ENCODE measurements around the gene RXFP2.

The RXFP2 gene

DNA sequence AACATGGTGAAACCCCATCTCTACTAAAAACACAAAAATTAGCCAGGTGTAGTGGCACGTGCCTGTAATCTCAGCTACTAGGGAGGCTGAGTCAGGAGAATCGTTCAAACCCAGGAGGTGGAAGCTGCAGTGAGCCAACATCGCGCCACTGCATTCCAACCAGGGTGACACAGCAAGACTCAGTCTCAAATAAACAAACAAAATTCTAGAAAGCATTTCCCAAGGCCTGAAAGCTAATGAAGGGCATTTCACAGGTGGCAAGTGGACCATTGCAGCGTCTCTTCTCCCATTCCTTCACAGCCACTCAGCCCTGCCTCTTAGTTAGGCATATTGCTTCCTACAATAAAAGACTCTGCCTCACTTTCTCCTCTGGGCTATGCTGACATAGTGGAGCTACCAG, 13.5 kb upstream of the RXFP2 start:
- TF ChIP-seq, protein P1, sequence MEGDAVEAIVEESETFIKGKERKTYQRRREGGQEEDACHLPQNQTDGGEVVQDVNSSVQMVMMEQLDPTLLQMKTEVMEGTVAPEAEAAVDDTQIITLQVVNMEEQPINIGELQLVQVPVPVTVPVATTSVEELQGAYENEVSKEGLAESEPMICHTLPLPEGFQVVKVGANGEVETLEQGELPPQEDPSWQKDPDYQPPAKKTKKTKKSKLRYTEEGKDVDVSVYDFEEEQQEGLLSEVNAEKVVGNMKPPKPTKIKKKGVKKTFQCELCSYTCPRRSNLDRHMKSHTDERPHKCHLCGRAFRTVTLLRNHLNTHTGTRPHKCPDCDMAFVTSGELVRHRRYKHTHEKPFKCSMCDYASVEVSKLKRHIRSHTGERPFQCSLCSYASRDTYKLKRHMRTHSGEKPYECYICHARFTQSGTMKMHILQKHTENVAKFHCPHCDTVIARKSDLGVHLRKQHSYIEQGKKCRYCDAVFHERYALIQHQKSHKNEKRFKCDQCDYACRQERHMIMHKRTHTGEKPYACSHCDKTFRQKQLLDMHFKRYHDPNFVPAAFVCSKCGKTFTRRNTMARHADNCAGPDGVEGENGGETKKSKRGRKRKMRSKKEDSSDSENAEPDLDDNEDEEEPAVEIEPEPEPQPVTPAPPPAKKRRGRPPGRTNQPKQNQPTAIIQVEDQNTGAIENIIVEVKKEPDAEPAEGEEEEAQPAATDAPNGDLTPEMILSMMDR (IDR thresholded peaks at IDR 0.05) = no peak

DNA sequence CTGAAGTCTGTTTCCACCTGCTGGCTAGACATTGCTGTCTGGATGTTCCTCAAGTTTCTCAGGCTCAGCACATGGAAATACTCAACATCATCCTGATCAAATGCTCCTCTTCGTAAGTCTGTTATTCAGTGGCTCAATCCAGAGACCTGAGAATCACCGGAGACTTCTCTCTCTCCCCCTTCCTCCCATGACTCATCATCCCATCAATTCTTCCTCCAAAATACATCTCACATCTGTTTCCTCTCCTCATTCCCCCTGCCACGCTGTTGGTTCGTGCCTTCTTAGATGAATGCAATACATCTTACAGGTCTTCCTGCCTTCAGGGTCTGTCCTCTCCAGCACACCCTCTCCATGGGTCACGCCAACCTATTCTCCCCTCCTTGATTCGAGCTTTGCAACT, 7.4 kb upstream of the RXFP2 start:
- TF ChIP-seq, protein P1 (IDR thresholded peaks at IDR 0.05) = no peak

DNA sequence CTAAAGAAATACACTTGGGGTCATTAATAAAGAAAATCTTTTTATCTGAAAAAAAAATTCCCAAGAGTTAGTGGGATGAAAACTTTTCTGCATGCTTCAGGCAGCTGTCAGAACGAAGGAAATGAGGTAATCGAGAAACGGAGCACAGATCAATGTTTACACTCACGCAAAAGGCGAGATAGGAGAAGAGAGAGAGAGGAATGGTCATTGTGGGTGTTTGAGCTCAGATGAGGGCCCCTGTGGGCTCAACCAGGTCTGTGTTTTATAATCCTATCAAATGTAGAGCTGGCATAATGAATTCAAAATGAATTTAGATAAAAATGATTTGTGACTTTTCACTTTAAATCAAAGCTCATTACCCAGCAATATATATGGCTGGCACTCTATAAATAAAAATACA, 6.3 kb upstream of the RXFP2 start:
- TF ChIP-seq, protein P1 (IDR thresholded peaks at IDR 0.05) = no peak

DNA sequence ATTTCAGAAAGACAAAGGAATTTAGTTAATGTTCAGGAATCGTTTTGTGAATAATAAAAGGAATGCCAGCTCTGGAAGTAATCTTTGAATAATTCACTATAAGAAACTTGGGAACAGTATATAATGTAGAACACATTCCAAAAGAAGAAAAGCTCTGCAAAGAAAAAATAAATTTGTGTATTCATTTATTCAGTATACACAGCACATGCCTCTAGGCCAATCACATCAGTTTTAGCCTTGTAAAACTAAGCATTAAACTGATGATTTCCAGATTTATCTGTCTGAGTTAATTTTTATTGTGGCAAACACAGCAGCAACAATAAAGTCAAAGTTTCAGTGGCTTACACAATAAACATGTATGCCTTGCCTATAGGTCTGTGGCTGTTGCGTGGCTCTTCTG, 5.7 kb upstream of the RXFP2 start:
- TF ChIP-seq, protein P1 (IDR thresholded peaks at IDR 0.05) = no peak

DNA sequence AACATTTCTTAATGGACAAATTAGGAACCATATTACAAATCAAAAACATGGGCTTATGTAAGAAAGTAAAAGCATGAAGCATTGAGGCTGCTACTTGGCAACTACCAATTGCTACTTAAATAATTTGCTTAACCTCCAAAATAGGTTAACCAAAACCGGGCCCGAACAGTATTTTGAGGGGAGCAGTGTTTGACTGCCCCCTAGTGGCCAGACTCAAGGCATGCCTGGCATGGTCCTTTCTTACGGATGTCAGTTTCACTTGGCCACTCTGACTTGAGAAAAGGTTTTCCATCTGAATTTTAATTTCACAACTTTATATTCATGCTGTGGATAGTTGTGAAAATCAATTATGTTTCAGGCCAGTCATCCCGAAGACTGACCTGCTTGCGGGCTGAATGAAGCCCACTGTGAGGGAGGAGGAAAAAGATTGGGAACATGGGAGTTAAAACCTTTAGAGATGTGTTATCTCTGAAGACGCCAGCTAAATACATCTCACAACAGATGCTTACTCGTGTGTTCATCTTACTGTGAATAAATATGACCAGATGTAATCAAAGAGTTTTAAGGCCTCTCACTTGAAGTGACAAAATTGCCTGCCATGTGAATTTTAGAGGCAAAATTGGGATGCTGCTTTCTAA, 2.9 kb downstream of the RXFP2 start:
- TF ChIP-seq, protein P1 (IDR thresholded peaks at IDR 0.05) = peak; percentile 87

DNA sequence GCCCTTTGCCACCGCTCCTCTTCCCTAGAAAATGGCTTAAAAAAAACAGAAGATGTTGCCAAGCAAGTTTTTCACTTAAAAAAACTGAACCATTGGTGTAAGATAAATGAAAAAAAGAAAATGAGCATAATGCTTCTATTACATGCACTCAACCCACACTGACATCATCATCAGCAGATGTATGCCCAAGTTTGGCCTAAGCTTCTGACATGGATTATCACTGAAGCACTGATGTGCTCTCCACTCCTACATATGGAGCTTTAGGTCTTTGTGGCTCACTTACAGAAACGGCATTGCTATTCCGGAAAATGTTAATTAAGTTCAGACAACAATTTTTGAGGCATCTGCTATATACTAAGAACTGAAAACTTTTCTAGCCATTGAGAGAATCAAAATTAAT, 8.0 kb downstream of the RXFP2 start:
- TF ChIP-seq, protein P1 (IDR thresholded peaks at IDR 0.05) = no peak

DNA sequence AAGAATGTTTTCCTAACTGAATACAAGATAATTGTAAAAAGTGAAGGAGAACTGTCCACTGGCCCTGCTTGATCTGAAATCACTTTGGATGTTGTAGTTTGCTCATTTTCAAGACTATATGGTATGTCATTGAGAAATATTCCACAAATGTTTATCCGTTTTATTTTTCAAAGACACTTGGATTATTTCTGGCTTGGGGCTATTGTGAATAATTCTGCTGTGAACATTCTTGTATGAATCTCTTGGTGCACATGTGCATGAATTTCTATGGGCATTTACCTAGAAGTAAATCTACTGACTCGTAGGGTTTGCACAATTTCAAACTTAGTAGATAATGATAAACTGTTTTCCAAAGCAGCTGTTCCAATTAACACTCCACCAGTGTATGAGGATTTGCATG, 8.6 kb downstream of the RXFP2 start:
- TF ChIP-seq, protein P1 (IDR thresholded peaks at IDR 0.05) = no peak

DNA sequence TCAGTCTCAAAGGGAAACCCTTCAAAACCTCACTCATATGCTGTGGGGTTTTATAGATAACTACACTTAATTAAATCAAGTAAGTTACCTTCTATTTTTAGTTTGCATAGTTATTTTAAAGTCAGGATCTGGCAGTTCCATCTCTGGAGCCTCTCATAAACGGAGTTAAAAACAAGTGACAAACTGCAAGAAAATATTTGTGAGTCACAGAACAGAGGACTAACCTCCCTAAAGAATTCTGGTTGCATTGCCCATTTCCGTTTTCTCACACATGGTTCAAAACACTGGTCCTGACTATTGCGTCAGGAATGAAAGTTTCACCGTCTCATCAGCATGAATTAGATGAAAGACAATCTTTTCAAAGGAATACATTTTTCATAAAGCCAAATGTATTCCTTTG, 10.6 kb downstream of the RXFP2 start:
- TF ChIP-seq, protein P1 (IDR thresholded peaks at IDR 0.05) = no peak
